GM18520 (cell line): Measurements from ENCODE around the gene OLIG2.

Experiments
- ATAC-seq: cut with Tn5 transposase; IDR thresholded peaks from one replicate; pipeline ENCODE4 v1.9.1; 2021; ENCODE audit not compliant: unreplicated experiment

OLIG2 gene

GRCh38 chr21:33025489-33026442 is at the start of gene OLIG2:
OLIG2 (plus strand) TSS chr21:33025935; CDS start chr21:33026863, 928 bp downstream.
- ATAC-seq = no peak

DNA sequence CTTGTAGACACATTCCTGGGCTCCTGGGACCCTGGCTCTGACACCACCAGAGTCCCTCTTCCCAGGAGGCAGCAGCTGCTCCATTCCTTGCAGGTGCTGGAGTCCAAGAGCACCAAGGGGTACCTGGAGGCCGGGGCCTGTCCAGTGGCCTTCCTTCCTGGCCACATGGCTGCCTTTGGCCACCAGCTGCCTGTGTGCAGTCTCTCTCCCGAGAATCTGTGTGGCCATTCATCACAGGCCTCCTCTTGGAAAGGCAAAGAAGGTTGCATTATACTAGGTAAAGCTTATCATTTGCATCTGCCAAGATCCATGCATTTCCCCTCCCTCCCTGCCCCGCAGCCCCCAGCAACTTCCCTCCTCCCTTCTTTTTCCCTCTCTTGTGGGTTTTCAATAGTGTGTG is 48.9 kb upstream of the OLIG2 start:
- ATAC-seq = no peak

DNA sequence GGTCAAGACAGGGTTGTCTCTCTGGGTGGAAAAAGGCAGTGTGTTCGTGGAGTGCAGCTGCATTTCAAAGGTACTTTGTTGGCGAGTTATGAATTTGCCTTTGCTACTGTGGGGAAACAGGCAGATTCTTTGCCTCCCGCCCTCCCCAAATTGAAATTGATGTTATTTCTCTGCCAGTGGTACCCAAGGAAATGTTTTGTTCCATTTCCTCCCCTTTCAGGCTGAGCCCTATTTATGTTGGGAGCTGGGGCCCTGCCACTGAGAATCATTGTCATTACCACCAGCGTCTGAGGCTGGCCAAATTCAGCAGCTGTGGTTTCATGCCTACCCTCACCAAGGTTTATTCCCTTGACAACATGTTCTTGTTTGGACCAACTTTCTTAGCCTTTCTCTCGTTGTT is 48.5 kb upstream of the OLIG2 start:
- no peak for ATAC-seq

DNA sequence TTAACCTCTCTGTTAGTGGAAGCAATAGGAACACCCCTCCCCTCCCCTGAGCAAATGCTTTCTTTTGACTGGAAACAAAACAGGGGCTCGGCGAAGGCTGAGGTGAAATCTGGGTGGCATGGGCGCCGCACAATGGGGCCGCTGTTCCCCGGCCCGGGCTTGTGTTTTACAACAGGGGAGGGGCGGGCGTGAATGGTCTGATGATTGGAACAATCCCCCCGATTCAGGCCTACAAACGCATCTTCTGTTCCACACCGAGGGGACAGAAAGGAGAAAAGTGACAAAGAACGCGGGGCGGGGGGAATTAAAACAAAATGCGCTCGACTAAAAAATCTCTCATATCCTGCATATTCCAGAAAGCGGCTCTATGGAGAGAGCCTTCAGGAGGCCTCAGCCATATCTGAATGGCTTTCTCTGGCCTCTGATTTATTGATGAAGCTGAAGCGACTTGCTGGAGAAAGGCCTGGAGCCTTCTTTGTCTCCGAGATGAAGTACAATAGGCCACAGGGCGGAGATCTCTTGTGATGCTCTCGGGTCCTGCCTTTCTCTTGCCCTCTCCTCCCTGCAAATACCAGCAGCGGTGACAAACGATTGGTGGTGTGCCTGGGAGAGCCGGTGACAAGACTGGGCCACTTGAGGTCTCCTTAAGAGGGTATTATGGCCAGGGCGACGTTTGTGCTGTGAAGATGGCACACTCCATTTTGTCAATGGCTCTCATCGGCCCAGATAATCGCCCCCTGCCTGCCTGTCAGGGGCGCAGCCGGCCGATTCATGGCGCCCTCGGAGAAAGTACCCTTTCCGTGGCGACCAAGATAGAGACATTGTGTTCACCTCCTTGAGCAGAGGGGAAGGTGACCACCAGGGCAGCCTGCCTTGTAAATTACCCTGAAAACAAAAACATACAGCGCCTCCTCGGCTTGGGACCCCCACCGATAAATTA is 47.1 kb upstream of the OLIG2 start:
- no peak for ATAC-seq

DNA sequence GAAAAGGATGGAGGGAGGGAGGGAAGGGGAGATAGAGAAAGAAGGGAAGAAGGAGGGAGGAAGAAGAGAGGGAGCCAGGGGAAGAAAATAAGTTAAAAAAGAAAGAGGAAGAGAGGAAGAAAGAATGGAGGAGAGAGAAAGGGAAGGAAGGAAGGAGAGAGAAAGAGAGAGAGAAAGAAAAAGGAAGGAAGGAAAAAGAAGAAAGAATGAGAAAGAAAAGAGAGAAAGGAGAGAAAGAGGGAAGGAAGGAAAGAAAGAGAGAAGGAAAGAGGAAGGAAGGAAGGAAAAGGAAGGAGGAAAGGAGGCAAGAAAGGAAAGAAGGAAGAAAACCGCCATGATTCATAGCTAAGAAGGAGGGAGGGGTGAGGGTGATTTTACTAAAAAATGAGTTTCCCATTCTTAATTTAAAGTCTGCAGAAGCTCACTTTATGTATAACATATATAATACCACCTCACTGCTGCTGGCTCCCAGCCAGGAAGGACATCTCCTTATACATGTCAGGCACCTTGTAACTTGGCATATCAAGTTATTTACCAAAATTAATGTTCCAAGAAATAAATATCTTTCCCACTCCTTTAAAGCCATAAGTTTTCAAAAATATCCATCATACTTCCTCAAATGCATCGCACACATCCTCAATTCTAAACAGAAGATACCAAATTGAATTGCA is 46.0 kb upstream of the OLIG2 start:
- no peak for ATAC-seq

- ATAC-seq = no peak
Measured at GRCh38 chr21:32981096-32981495, 44.6 kb upstream of the OLIG2 start.

DNA sequence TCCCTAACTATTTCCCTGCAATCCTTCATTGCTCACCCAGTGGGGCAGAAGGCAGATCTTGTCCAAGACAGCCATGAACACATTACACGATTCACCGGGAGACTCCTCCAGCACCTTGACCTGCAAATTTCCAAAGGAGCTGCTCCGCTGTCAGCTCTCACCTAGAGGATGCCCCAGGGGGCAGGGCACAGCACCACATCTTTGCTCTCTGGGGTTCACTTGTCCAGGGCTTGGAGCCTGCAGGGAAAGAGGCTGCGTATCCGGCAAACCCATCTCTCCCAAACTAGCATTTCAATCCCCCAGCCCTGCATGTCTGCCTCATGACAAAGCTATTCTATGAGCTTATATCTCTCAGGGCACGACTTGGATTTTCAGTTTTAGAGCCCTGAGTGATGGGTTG is 35.1 kb upstream of the OLIG2 start:
- ATAC-seq = no peak

GRCh38 chr21:32991361-32991760 is 34.4 kb upstream of the OLIG2 start:
- no peak for ATAC-seq

GRCh38 chr21:32993894-32994293 is 31.8 kb upstream of the OLIG2 start:
- no peak for ATAC-seq

DNA sequence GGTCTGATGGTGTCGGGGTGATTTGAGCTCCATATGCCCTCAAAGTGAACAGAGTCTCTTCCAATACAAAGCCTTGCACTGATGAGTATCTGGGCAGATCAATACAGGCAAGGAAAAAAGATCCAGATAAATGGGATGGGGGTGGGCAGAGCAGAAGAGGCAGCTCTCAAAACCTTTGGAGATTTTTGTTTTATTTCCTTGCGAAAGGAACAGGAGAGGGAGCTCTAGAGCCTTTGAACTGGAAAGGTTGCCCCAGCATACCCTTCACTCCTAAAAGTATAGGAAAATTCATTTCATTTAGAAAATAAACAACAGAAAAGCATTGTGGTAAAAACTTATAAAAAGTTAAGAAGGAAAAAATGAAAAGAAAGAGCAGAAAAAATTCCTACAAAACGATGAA is 31.4 kb upstream of the OLIG2 start:
- ATAC-seq = no peak

DNA sequence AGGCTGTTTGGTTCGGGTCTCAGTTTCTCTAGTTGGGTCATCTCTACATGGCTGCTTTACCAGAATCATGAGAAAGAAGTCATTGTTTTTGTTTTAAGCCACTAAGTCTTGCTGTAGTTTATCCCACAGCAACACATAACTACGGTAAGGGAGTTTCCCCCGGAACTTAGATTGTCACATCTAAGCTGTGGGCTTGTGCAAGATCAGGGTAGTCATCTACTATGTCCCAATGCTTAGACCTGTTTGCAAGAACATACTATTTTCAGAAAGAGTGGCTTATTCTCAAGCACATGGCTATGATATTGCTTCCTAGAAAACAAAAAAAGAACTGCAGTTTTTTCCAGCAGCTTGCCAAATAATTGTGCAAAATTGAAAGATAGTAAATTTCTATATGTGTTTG is 18.0 kb upstream of the OLIG2 start:
- no peak for ATAC-seq

DNA sequence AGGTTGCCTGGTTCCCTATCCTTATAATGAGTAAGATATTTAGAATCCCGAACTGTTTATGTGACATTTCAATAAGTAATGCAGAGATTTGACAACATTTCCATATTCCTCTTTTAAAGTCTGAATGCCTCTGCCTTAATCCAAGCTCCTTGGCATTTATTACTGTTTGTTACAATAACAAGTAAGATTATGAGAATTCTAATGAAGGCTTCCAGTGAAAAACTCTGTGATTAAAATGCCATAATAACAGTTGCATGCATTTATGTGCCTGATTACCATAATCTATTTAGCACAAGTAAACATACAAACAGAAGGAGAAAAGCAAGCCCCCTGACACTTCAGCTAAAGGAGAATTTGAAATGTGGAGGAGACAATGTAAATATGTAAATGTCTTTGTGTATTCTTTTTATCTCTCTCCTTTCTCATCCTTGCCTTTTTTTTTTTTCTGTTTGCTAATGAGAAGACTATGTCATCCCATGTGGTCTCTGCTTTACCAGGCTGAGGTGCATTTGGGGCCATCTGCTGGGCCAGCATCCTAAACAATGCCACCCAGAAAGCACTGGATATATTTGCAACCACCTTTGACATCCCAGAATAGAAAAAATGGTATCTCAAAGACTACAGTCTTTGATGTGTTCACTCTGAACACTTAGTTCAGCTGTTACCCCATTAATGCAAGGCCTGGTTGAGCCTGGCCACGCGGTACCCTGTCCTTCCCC is 17.2 kb upstream of the OLIG2 start:
- no peak for ATAC-seq

DNA sequence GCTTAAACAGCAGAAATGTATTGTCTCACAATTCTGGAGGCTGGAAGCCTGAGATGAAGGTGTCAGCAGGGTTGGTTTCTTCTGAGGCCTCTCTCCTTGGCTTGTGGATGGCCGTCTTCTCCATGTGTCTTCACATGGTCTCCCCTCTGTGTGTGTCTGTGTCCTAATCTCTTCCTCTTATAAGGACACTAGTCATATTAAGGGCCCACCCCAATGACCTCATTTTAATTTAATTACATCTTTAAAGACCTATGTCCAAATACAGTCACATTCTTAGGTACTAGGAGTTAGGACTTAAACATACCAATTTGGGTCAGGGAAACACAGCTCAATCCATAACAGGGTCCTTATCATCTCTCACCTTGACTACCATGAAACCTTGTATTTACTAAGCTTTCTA is 14.8 kb upstream of the OLIG2 start:
- no peak for ATAC-seq

- no peak for ATAC-seq
Measured at GRCh38 chr21:33011462-33011861, 14.3 kb upstream of the OLIG2 start.

DNA sequence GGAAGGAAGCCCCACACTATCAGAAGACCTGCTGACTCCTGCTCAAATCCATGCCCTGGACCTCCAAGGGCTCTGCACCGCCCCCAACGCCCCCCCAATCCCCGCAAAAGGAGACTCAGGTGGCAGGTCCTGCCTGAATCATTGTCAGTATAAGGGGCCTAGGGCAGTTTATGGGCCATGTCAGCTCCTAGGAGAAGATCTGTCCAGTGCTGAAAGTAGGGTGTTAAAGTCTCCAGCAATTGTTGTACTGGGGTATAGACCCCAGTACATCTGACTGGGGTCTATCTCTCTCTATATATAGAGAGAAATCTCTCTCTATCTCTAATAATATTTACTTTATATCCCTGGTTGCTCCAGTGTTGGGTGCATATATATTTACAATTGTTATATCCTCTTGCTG is 12.1 kb upstream of the OLIG2 start:
- ATAC-seq = no peak

DNA sequence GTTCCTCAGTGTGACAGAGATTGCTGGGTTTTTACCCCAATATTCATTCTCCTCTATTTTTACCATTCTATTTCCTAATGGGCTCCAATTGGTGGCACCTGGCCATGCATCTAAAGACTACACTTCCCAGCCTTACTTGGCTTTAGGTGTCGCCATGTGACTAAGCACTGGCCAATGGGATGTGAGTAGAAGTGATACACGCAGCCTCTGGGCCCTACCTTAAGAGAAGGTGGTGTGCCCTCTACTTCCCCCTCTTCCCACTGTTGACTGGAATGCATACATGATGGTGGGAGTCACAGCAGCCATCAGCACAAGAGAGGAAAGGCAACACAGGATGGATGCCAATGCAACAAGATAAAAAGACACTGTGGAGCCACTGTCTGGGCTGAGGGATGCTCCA is 11.4 kb upstream of the OLIG2 start:
- ATAC-seq = no peak

GRCh38 chr21:33015096-33015495 is 10.6 kb upstream of the OLIG2 start:
- ATAC-seq = no peak

- ATAC-seq = no peak
Measured at GRCh38 chr21:33015756-33016155, 10.0 kb upstream of the OLIG2 start.

GRCh38 chr21:33018707-33019465 is 6.8 kb upstream of the OLIG2 start:
- ATAC-seq = no peak

DNA sequence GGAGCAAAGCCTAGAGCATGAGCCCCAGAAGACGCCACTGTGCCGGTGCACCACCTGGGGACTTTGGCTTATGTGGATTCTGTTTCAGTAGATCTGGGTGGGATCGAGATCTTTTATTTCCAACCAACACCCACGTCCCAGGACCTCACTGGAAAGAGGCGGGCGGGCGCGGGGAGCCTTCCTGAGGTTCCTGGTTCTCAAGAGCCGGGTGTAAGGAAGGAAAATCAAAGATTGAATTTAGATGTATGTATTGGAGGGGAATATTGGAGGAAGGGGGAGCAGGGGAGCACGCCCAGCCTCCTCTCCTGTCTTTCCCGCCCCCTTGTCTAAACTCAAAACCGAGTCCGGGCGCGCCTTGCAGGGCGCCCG is 6.2 kb upstream of the OLIG2 start:
- no peak for ATAC-seq
